Head of caudate nucleus (tissue), 42 donors: ENCODE measurements around the gene APOB.

Experiments used
- DNase-seq, 42 donors: peaks; one replicate each; pipeline versions ENCODE4 v3.0.0 to v3.0.0-alpha.2; 2020 to 2021; ENCODE audit warnings: mixed read lengths in 7 of 42
- intact Hi-C: fragments of 100-400 bp; cut with DNase I; formaldehyde crosslinking; loops from one replicate; pipeline ENCODE4 v1.15.0; 2022

APOB gene

DNA sequence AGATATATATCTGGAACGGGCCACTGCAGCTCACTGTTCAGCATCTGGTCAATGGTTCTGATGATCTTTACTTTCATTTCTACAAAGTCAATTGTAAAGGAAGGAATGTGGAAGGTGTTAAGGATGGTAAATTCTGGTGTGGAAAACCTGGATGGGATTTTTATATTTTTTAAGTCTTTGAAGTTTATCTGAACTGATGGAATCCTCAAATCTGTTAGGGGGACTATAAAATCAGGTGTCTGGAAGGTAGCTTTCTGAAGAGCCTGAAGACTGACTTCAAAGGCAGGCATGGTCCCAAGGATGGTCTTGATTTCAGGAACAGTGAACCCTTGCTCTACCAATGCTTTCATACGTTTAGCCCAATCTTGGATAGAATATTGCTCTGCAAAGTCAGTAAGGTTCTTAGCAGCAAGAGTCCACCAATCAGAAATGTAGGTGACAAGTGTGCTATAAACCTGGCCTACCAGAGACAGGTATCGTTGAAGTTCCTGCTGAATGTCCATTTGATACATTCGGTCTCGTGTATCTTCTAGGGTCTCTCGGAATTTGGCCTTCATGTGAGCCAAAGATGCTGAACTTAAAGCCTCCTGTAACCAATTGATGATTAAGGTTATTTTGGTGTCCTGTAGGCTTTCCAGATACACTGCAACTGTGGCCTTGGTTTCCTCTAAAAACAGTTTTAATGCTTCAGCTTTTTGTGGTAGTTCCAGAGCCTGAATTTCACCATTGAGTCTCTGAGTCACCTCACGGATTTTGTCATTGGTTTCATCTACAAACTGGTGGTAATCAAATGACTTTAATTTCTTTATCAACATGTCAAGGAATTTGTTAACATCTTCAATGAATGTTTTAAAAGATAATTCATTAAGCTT, 34.8 kb downstream of the APOB start:
- no peak for DNase-seq
- intact Hi-C loops, result no loop called here

- intact Hi-C loops, result no loop called here
These were observed 35.7 kb downstream of the APOB start for GRCh38 chr2:21008014-21008789.

DNA sequence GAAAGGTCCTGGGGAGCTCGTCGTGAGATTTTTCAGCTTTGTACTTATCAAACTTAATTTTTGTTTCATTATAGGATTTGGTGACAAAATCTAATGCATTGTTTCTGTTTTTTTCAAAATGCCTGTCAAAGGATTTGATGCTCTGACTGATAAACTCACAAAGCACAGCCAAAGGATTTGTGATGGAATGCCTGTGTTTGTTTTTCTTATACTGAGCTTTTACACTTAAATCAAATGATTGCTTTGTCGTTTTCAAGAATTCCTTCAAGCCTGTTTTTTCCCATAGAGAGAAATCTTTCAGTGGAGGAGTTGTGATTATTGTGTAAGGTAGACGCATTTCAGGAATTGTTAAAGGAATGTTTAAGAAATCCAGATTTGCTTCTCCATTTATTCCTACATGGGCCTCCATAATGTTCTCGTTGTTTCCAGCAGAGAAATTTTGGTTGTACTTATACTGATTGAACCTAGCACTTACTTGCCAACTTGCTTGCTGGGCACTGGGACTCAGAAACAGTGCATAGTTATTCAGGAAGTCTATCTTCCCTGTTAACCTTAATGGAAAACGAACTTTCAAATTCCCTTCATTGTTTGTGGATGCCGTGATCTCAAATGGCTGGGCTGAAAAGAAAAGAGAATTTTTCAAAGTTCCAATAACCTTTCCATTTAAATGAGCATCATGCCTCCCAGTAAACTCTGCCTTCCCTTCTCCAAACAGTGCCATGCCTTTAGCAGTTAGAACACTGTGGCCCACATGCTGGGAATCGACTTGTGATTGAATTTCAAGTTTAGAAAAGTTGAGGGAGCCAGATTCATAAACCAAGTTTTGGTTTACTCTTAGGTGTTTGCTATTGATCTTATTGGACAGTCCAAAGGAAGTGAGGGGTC, 36.5 kb downstream of the APOB start:
- no peak for DNase-seq
- intact Hi-C loops, result no loop called here

More at GRCh38 chr2:21008014-21008789, 35.7 kb downstream of the APOB start:
- DNase-seq, result no peak

- no peak for DNase-seq
- intact Hi-C loops, result no loop called here
These were observed 37.3 kb downstream of the APOB start for GRCh38 chr2:21006423-21007128.

DNA sequence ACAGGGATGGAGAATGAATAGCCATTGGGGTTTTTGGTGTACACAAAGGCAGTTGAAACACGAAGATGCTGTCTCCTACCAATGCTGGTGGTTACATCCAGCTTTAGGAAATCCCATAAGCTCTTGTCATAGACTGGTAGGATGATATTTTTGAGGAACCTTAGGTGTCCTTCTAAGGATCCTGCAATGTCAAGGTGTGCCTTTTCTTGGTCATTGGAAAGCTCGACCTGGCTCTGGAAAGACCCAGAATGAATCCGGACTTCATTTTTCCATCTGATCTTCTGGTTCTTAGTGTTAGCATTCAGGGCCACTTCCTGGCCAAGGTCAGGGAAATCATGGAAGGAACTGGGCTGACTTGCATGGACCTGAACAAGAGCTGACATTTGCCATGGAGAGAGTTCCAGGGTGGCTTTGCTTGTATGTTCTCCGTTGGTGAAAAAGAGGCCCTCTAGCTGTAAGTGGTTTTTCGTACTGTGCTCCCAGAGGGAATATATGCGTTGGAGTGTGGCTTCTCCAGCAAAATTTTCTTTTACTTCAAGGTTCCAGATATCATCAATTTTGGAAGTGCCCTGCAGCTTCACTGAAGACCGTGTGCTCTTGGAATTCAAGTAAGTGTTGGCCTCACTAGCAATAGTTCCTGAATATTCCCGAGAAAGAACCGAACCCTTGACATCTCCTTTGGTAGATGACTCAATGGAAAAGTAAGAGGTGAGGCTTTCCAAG, 38.0 kb downstream of the APOB start:
- no peak for DNase-seq
- intact Hi-C loops, result no loop called here

GRCh38 chr2:21005111-21005699, 38.7 kb downstream of the APOB start:
- no peak for DNase-seq
- intact Hi-C loops, result no loop called here

DNA sequence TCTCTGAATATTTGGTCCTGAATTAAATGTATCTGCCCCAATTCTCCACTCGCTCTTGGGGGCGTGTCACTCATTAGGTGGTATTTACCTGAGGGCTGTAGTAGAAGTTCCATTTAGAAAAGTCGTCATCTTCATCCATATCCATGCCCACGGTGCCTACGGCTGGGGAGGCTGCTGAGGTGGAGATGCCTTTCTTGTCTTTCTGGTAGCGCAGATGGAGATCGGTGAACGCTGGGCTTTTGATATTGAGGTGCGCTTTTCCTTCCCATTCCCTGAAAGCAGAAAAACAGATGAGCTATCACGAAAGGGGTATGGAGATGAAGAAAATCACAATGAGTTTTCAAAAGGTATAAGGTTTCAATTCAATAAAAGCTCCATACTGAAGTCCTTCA, 39.7 kb downstream of the APOB start:
- intact Hi-C loops, result no loop called here
- DNase-seq, result no peak

GRCh38 chr2:21003572-21004180, 40.2 kb downstream of the APOB start:
- intact Hi-C loops, result no loop called here

GRCh38 chr2:21002814-21003192, 41.1 kb downstream of the APOB start:
- intact Hi-C loops, result no loop called here
- no peak for DNase-seq

More at GRCh38 chr2:21003572-21004180, 40.2 kb downstream of the APOB start:
- no peak for DNase-seq

GRCh38 chr2:21001988-21002813, 41.7 kb downstream of the APOB start:
- DNase-seq, result no peak
- intact Hi-C loops, result no loop called here

- intact Hi-C loops, result no loop called here
- DNase-seq, result no peak
These were observed 42.5 kb downstream of the APOB start for GRCh38 chr2:21001225-21001946.

DNA sequence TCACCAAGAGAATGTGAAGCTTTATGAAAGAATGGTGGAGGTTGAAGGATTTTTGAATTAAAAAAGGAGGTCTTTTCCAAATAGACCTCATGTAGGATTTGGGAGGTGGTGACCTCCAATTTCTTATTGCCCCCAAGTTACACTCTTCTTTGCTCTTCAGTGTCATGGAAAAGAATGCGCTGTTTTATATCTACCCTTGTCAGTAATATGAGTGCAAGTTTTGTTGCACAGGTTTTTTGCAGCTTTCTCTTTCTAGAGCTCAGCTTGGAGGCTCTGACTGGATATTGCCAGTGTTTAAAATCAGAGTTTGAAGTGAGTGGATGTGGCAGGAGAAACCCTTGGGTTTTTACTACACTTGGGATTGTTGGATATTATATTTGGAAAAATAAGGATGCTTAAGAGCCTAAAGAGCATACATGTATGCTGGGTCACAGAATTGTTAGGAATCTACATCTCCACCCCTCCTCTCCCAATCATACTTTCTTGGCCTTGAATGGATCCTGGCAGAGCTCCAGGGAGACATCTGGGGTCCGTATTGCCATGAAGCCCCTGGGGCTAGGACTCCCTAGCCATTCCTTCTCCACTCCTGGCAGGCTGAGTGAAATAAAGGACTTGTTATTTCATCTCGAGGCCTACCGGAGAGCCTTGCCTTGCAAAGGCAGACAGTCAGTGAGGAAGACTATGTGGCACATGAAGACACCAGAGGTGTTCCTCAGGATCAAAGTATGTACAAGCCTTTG, 43.8 kb downstream of the APOB start:
- no peak for DNase-seq

GRCh38 chr2:20998972-20999905, 44.6 kb downstream of the APOB start:
- intact Hi-C loops, result no loop called here
- DNase-seq, result no peak

More for the DNA sequence above, 43.8 kb downstream of the APOB start:
- intact Hi-C loops, result no loop called here
